Caco-2 (cell line): ENCODE data around the gene CERS1. TPM values are rescaled to one million over a fixed set of nuclear protein-coding genes. Genes with fewer than 3 reads are reported as not detected.

Experiments
- BruUV-seq: library from RNA; stranded (reverse); fragments of 400-500 nt; replicated peaks from 2 replicates; lab custom pipeline; 2021; lab: Mats Ljungman, UMichigan
- CTCF ChIA-PET: fragments of 300-600 bp; sonication (Branson Sonifier 250); formaldehyde crosslinking; loops from one replicate; lab custom pipeline; 2022; ENCODE audit warnings: antibody characterized with exemption; lab: Charles Lee
- POLR2A ChIA-PET: fragments of 300-600 bp; sonication (Branson Sonifier 250); formaldehyde crosslinking; loops from one replicate; lab custom pipeline; 2022; ENCODE audit warnings: antibody characterized with exemption; lab: Charles Lee
- DNase-seq, 2 experiments: peaks; one replicate each; pipeline versions ENCODE4 v3.0.0 to v3.0.0-alpha.2; 2020 to 2022
- H3K27me3 ChIP-seq: replicated peaks from 2 replicates; pipeline ENCODE4 v1.6.0; 2011; ENCODE audit warnings: low read length; ENCODE audit not compliant: control insufficient read depth, insufficient read depth
- H3K36me3 ChIP-seq: 2 replicates; pipeline ENCODE4 v1.5.1; 2011; ENCODE audit warnings: low read length; ENCODE audit not compliant: control insufficient read depth, insufficient read depth
- H3K4me1 ChIP-seq: fragments of 250-450 bp; sonication (Bioruptor Pico); 2 replicates; pipeline ENCODE4 v1.5.1; 2020; ENCODE audit warnings: mild to moderate bottlenecking
- H3K4me3 ChIP-seq: 2 replicates; pipeline ENCODE4 v1.5.1; 2011; ENCODE audit warnings: low read depth, mild to moderate bottlenecking, control low read depth, low read length
- H3K9me3 ChIP-seq: fragments of 250-450 bp; sonication (Bioruptor Pico); 2 replicates; pipeline ENCODE4 v1.5.1; 2020; ENCODE audit warnings: mild to moderate bottlenecking, moderate library complexity
- H3K27ac Mint-ChIP-seq: one replicate; pipeline ENCODE4 v1.8.0; 2022; ENCODE audit warnings: mixed read lengths; ENCODE audit not compliant: unreplicated experiment
- H3K27me3 Mint-ChIP-seq: one replicate; pipeline ENCODE4 v1.8.0; 2022; ENCODE audit warnings: mixed read lengths; ENCODE audit not compliant: insufficient read depth, unreplicated experiment
- H3K36me3 Mint-ChIP-seq: one replicate; pipeline ENCODE4 v1.8.0; 2022; ENCODE audit warnings: mild to moderate bottlenecking, mixed read lengths; ENCODE audit not compliant: insufficient read depth, unreplicated experiment
- H3K4me1 Mint-ChIP-seq: one replicate; pipeline ENCODE4 v1.8.0; 2022; ENCODE audit warnings: low read depth, mixed read lengths; ENCODE audit not compliant: unreplicated experiment
- H3K4me3 Mint-ChIP-seq: one replicate; pipeline ENCODE4 v1.8.0; 2022; ENCODE audit warnings: mild to moderate bottlenecking, moderate library complexity, mixed read lengths; ENCODE audit not compliant: unreplicated experiment
- H3K9me3 Mint-ChIP-seq: one replicate; pipeline ENCODE4 v1.8.0; 2022; ENCODE audit warnings: mixed read lengths; ENCODE audit not compliant: unreplicated experiment
- CTCF ChIP-seq, 2 experiments: fragments of 200-600 bp in 1 of 2; IDR thresholded peaks; 1 replicate in 1 of 2; 2 replicates in 1 of 2; pipeline versions ENCODE4 v1.5.1 to v1.8.0; 2011 to 2022; ENCODE audit warnings: antibody characterized with exemption in 1 of 2, control low read depth in 1 of 2, inconsistent platforms in 1 of 2, low read depth in 1 of 2, low read length in 1 of 2, mild to moderate bottlenecking in 1 of 2, moderate library complexity in 1 of 2; ENCODE audit not compliant: insufficient read depth in 1 of 2, severe bottlenecking in 1 of 2, unreplicated experiment in 1 of 2
- intact Hi-C: fragments of 100-400 bp; cut with micrococcal nuclease; formaldehyde crosslinking; loops from one replicate; pipeline ENCODE4 v1.10.0; 2022; ENCODE audit not compliant: unreplicated experiment
- total RNA-seq: library from RNA; stranded (reverse); gene quantifications from 2 replicates; pipeline ENCODE4 v1.2.3, GENCODE V29; 2022

Gene CERS1
- total RNA-seq, 1 experiment from 2014 or later: 20.3 TPM

DNA sequence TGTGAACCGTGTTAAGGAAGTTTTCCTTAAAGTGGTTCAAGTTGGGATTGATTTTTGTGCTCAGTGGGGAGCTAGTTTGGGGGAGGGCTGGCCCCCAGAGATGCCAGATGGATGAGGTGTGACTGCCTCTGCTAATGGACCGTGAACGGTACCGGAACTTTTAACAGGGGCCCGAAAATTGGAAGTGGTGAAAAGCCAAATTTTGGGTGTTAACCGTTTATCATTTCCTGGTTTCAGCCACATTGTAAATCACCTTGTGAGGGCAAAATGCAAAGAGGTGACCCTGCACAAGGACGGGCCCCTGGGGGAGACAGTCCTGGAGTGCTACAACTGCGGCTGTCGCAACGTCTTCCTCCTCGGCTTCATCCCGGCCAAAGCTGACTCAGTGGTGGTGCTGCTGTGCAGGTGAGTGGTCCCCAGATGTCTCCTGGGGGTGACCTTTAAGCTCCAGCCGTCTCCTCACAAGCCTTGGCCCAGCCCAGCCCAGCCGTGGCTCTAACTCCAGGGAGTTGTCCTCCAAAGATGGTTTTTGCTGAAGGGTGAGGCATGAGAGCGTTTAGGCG lies 46.0 kb downstream of the CERS1 start:
- Mint-ChIP-seq H3K4me3 (no peak overlapping the region), H3K36me3 (peaks cover 63% of the 10 kb centered on the region), H3K4me1 (no peaks in the 10 kb centered on the region), H3K27me3 (no peaks in the 10 kb centered on the region), H3K27ac (no peak overlapping the region), H3K9me3 (no peaks in the 10 kb centered on the region)
- POLR2A ChIA-PET: no interaction called here
- H3K4me1 ChIP-seq: no peaks in the 10 kb centered on the region
- H3K27me3 ChIP-seq: no peaks in the 10 kb centered on the region
- DNase-seq: no peak
- intact Hi-C loops: loop anchor here (5.0 kb wide), 1 partner anchor 263 kb away; the partner anchor contains the start of gene REX1BD
- no peak overlapping the region for H3K4me3 ChIP-seq
- TF ChIP-seq CTCF (IDR thresholded peaks at IDR 0.05; ENCODE audit: insufficient read depth in 1 of 2, low read depth in 1 of 2, low read length in 1 of 2, severe bottlenecking in 1 of 2, unreplicated experiment in 1 of 2): no peak
- no TSS peak for BruUV-seq
- CTCF ChIA-PET: interaction anchor here (0.6 kb wide), 1 partner anchor 61 kb away, joined by 3 read pairs; no protein-coding TSS in a partner anchor
- H3K9me3 ChIP-seq: no peaks in the 10 kb centered on the region
- H3K36me3 ChIP-seq: peaks cover 2% of the 10 kb centered on the region

DNA sequence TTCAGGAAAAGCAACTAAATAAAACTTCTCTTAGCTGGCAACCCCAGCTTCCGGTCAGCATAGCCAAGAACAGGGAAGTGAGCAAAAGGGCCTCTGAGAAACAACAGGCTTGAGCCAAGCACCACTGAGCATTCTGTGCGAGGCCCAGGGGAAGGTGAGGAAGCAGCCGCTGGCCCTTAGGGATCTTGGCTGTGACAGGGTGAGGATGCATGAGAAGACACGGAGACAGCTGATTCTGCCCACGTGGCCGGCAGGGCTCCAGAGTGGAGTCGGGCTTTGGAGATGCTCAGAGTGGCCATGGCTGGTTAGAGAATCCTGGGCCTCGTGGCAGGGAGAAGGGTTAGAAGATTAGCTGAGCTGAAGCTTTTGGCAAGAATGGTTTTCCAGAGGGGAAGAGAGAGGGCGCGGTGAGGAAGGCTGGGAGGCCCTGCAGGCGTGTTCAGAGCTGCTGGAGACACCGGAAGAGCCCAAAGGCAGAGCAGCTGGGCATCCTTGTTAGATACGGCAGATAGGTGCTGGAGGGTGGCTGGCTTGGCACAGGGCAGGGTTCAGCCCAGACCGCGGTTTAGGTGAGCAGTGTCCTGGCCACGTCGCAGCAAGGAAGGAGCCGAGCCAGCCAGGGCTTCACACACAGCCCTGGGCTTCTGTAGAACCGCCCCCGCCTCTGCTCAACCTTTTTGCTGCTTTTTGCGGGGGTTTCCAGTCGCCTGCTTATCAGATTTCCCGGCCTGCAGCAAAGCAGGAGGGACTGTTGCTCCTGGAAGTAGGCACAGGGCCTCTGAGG lies 46.9 kb downstream of the CERS1 start:
- CTCF ChIA-PET: no interaction called here
- no peaks in the 10 kb centered on the region for H3K27me3 Mint-ChIP-seq

More for the DNA sequence above, 46.9 kb downstream of the CERS1 start:
- no TSS peak for BruUV-seq
- no peak for DNase-seq
- Histone ChIP-seq H3K9me3 (no peaks in the 10 kb centered on the region), H3K4me3 (no peak overlapping the region), H3K4me1 (no peaks in the 10 kb centered on the region), H3K27me3 (no peaks in the 10 kb centered on the region), H3K36me3 (peaks cover 2% of the 10 kb centered on the region)
- no peaks in the 10 kb centered on the region for H3K4me1 Mint-ChIP-seq
- no peaks in the 10 kb centered on the region for H3K9me3 Mint-ChIP-seq
- H3K4me3 Mint-ChIP-seq: no peak overlapping the region
- H3K27ac Mint-ChIP-seq: no peak overlapping the region
- H3K36me3 Mint-ChIP-seq: peaks cover 58% of the 10 kb centered on the region
- TF ChIP-seq CTCF (IDR thresholded peaks at IDR 0.05; ENCODE audit: insufficient read depth in 1 of 2, low read depth in 1 of 2, low read length in 1 of 2, severe bottlenecking in 1 of 2, unreplicated experiment in 1 of 2): no peak
- POLR2A ChIA-PET: no interaction called here
- intact Hi-C loops: loop anchor here (5.0 kb wide), 1 partner anchor 262 kb away; the partner anchor contains the start of gene REX1BD
